ENCODE measurements around the gene FNBP1. TPM values are rescaled to one million over a fixed set of nuclear protein-coding genes. Genes with fewer than 3 reads are reported as not detected.

FNBP1 gene
- total and polyA plus RNA-seq, 2 of the 13 experiments (the other 11 are each of a cell fraction or from before 2014, with no cell fraction given) = 5.4 to 19.5 TPM

- CTCF ChIA-PET (ENCODE audit: low intra/inter-chr PET ratio, low total read pairs) = no interaction called here
- DNase-seq (ENCODE audit: low spot score) = no peak
- no peaks in the 10 kb centered on the region for H4K20me1 ChIP-seq (ENCODE audit: insufficient read depth, low read length)
- no peaks in the 10 kb centered on the region for H3K9me3 ChIP-seq (ENCODE audit: low read length)
- ATAC-seq = no peak
- no peak overlapping the region for H3K9ac ChIP-seq (ENCODE audit: insufficient read depth, low read depth, low read length)
- intact Hi-C loops (cut with micrococcal nuclease; ENCODE audit: unreplicated experiment) (no loop called here), in situ Hi-C loops (cut with HindIII; ENCODE audit: extremely low pct_ligation_motif_present, low pct_unique_long_range_greater_than_20kb) (no loop called here)
- no peak overlapping the region for H3K27ac ChIP-seq (ENCODE audit: extremely low read length, insufficient read depth, low read length)
- no peaks in the 10 kb centered on the region for H3K79me2 ChIP-seq (ENCODE audit: insufficient read depth, low read length)
- no TSS peak for BruUV-seq (replicated peaks)
- H3K4me2 ChIP-seq (ENCODE audit: low read depth, low read length) = no peak overlapping the region
- WGBS (ENCODE audit: low lambda C conversion rate) = 98% methylated on average over 14 of the region's 14 CpGs
- H3K4me3 ChIP-seq (replicated peaks in 1 of 3; ENCODE audit: insufficient read depth in 1 of 3, low read depth in 2 of 3, low read length in 3 of 3) = no peak overlapping the region
- no peak for FAIRE-seq
- H3K27me3 ChIP-seq (ENCODE audit: control insufficient read depth in 1 of 2, insufficient read depth in 2 of 2, low read length in 2 of 2) = no peaks in the 10 kb centered on the region
- 0 out of 2 replicates have a peak, but pooled peaks cover 6% of the 10 kb centered on the region for H3K4me1 ChIP-seq (ENCODE audit: insufficient read depth, low read length)
- H2AFZ ChIP-seq (ENCODE audit: low read length) = no peak overlapping the region
- peaks cover 1 to 7% of the 10 kb centered on the region in 2 experiments; a peak in 3 of 5 replicates for H3K36me3 ChIP-seq (replicated peaks in 1 of 2; ENCODE audit: control insufficient read depth in 1 of 2, insufficient read depth in 2 of 2, low read length in 2 of 2)
- POLR2A ChIA-PET = no interaction called here
- TF ChIP-seq BCL6 (CRISPR knock-in tag; IDR thresholded peaks at IDR 0.05) (no peak), ZNF354B (CRISPR knock-in tag; IDR thresholded peaks at IDR 0.05) (no peak), CBX5 (CRISPR knock-in tag; IDR thresholded peaks at IDR 0.05; ENCODE audit: borderline replicate concordance) (no peak), PAWR (CRISPR knock-in tag; IDR thresholded peaks at IDR 0.05; ENCODE audit: borderline replicate concordance) (no peak), ZBTB21 (CRISPR knock-in tag; IDR thresholded peaks at IDR 0.05) (no peak), NKX3-1 (CRISPR knock-in tag; IDR thresholded peaks at IDR 0.05) (no peak), GLI4 (CRISPR knock-in tag; IDR thresholded peaks at IDR 0.05; ENCODE audit: borderline replicate concordance) (no peak), ZNF646 (CRISPR knock-in tag; IDR thresholded peaks at IDR 0.05) (no peak), ZNF816 (CRISPR knock-in tag; IDR thresholded peaks at IDR 0.05; ENCODE audit: borderline replicate concordance) (no peak), ISL2 (CRISPR knock-in tag; IDR thresholded peaks at IDR 0.05) (no peak), TFDP2 (CRISPR knock-in tag; IDR thresholded peaks at IDR 0.05) (no peak), PHF5A (CRISPR knock-in tag; IDR thresholded peaks at IDR 0.05; ENCODE audit: low read depth, unreplicated experiment) (no peak), RARG (CRISPR knock-in tag; IDR thresholded peaks at IDR 0.05; ENCODE audit: low read depth) (no peak), PRDM10 (CRISPR knock-in tag; IDR thresholded peaks at IDR 0.05; ENCODE audit: low read depth) (no peak)
These were observed 124.6 kb downstream of the FNBP1 start for GRCh38 chr9:129918296-129918950.
